Stimulated activated naive CD8-positive, alpha-beta T cell treated with anti-CD3 and anti-CD28 coated beads, Interleukin-15, Interleukin-2, amounts not matched to agents 100 U/mL and 50 U/mL, for 24 hours (primary cell): ENCODE data around the gene PEX13.
A peak's percentile ranks its signal among the peaks of the same experiment; 100 is the strongest.
"Not testable (repeated sequence)": the region's sequence is repeated elsewhere in the genome, so short reads cannot be mapped to it uniquely, and the experiment has no call there.

Experiments used
- ATAC-seq: fragments of 150-1000 bp; cut with Tn5 transposase; one replicate; pipeline ENCODE4 v1.10.0; 2021
- DNase-seq: peaks from one replicate; pipeline ENCODE4 v3.0.0; 2021

PEX13 gene, protein sequence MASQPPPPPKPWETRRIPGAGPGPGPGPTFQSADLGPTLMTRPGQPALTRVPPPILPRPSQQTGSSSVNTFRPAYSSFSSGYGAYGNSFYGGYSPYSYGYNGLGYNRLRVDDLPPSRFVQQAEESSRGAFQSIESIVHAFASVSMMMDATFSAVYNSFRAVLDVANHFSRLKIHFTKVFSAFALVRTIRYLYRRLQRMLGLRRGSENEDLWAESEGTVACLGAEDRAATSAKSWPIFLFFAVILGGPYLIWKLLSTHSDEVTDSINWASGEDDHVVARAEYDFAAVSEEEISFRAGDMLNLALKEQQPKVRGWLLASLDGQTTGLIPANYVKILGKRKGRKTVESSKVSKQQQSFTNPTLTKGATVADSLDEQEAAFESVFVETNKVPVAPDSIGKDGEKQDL

DNA sequence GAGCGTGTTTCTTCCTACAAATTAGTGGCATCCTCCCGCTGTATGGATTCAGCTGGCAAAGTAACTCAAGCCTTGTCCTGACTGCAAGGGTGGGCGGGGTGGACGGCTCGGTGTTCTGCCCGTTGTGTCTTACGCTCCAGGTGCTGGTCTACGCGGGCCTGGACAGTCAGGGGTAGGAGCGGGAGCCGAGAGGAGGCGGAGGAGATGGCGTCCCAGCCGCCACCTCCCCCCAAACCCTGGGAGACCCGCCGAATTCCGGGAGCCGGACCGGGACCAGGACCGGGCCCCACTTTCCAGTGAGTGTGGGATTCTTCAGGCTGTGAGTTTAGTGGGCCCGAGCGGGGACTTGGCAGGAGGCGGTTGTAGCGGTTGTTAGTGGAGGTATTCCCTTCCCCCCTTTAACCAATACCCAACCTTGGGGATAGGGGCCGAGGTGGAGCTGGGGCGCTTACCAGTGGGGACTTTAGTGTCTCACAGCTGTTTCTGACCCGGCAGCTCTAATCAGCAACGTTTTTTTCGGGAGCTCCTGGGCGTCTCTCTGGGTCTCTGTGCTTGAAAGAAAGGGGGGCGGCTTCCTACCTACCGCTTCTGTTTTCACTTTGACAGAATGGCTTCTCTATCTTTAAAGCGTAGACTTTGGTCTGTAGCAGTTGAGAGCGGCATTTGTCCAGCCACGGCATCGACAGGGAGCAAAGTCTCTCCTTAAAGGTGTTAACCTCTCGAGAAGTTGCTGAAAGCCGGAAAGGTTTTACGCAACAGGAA, at the start of gene PEX13, which contains the start of gene PUS10:
PEX13 (plus strand) TSS at position 165 of the 762 bp plus-strand sequence; CDS start at position 205, 40 bp downstream.
PUS10 (minus strand) TSS at position 700 of the 762 bp plus-strand sequence. CDS start 6,365 bp downstream, outside the sequence.
- peak; percentile 76 for DNase-seq
- ATAC-seq: peak; percentile 90

DNA sequence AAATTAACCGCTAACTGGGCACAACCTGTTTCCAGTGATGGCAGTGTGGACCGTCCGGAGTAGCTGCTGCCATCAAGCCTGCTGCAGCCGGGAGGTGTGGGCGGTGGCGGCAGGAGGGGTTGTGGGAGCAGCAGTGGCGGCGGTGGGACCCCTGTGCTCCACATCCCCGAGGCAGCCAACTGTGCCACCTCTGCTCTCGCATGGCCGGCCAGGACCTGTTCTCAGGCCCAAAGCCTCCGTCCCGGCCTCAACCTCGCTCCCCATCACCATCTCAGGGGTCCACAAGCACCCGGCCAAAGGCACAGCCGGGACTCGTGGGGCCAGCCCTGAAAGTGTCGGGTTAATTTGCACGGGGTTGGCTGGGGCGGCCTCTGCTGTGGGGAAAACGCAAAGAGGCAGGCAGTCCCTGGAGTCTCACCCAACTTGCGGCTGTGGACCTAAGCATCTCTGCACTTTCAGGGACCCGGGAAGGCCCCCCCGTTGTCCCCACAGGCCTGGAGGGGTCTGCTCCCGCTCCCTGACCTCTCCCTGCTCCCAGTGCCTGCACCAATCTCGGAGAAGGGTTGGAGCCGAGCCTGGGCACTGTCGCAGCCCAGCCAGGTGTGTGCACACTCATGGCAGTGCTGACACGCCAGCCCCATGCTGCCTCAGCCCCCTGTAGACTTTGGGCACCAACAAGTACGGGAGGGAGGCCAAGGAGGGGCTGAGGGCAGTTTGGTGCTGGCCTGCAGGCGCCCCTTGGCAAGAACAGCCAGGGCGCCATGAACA, 44.4 kb upstream of the PEX13 start:
- ATAC-seq (no peak), DNase-seq (no peak)

DNA sequence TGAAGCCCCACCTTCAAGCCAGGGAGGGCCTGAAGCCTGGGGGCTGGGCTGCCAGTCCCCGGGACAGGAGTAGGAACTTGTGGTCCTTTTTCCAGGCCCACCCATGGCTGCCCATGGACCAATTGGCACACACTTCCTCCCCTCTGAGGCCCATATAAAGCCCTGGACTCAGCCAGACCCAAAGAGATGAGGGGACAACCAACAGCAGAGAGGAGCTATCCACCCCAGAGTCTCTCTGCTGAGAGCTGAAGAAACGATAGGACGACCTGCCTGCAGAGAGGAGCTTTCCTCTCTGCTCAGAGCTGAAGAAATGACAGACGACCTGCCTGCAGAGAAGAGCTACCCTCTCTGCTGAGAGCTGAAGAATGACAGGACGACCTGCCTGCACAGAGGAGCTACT, 43.8 kb upstream of the PEX13 start:
- ATAC-seq: no peak

DNA sequence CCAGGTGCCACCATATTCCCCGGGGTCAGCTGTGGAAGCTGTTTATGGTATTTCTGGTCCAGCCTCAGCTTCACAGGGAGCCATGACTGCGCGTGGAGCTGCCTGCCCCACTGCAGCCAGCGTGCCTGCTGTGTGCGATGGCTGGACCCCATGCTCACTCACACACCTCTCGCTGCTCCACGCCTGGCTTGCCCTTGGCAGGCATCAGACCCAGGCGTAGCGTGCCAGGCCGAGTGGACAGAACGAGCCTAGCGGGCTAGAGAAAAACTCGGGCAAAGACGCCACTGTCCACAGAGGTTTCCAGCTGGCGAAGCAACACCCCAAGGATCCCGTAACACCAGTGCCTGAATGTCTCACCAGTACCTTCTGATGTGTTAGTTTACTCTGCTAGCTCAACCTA, 42.9 kb upstream of the PEX13 start:
- DNase-seq (no peak), ATAC-seq (no peak)

More for the DNA sequence above, 43.8 kb upstream of the PEX13 start:
- no peak for DNase-seq

DNA sequence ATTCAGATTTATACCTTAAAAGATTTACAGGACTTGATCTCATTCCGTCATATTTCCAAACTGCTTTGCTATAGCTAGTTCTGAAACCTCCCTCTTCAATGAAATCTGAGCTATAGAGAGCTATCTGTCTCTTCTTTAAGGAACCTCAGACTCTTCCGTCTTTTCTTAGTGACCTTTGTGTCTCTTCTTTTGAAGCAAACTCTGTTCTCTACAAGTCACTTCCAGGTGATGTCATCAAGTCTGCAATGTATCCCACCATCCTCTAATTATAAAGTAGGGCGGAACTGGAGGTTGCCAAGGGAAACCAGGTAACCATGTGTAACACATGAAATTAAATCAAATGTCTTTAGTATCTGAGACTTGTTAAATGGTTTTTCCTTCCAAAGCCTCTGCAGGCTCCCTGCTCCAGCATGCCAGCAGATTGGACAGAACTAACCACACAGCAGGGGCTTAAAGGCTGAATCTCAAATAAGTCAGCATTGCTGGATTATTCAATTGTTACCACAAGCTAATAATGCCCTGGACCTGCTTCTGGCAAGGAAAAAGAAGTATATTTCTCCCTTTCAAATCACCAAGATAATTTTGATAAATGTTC, 41.2 kb upstream of the PEX13 start:
- DNase-seq (no peak), ATAC-seq (no peak)

DNA sequence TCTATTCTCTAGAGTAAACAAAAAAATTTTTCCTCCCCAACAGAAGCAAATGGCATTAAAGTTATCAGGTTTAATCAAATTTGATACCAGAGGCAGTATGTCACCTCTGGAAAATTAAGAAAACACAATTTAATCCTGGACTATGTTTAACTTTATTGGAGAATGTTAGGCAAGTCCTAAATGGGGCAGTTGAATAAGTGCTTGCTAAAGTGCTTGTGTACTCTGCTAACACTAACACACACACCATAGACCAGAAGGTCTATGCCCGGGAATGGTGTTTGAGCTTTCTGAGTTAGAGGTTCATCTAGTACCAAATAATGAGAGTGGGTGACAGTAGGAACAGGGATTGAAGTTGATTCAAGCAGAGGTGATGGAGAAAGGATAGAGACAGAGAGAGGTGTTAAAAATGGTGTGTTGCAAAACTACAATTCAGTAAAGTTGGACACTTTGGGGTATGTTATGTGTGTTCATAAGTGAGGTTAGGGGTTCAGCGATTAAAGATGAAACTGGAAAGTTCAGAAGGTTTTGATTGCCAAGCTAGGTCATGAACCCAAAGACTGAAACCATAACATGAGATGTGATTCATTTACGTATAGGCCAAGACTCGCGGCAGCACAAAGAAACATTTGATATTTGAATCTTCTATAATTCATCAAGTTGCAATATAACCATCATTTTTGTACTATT, 40.5 kb upstream of the PEX13 start:
- ATAC-seq (peak; percentile 85), DNase-seq (no peak)

DNA sequence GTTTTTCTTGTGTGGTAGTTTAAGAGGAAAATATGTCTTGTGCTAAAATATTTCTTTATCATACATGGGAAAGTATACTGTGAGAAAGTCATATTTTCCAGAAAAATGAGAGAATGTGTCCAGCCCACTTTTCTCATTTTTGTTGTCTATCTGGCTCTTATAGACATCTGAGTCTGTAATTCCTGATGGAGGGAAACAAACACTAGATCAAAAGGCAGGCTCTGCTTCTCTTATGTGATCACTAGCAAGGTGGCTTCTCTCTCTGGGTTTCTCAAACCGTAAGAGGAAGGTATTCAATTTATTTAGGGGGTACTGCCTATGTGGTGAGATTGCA, 40.0 kb upstream of the PEX13 start:
- ATAC-seq (peak; percentile 63), DNase-seq (no peak)

DNA sequence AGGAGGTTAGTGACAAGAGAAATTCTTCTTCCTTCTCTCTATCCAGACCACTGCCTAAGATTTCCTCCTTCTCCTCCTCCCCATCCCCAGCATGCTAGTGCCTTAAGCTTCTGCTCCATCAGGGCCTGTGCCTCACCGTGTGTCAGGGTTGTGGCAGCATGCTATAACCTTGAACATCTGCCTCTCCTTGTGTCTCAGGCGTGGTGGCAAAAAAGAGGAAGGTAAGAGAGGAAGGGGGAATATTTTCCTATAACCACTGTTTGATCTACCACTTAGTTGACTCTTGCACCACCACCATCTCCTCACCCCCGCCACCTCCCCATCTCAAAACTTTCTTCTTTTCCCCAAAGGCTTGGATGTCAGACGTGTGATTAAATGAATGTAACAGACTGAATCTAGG, 38.3 kb upstream of the PEX13 start:
- DNase-seq: no peak
- no peak for ATAC-seq

DNA sequence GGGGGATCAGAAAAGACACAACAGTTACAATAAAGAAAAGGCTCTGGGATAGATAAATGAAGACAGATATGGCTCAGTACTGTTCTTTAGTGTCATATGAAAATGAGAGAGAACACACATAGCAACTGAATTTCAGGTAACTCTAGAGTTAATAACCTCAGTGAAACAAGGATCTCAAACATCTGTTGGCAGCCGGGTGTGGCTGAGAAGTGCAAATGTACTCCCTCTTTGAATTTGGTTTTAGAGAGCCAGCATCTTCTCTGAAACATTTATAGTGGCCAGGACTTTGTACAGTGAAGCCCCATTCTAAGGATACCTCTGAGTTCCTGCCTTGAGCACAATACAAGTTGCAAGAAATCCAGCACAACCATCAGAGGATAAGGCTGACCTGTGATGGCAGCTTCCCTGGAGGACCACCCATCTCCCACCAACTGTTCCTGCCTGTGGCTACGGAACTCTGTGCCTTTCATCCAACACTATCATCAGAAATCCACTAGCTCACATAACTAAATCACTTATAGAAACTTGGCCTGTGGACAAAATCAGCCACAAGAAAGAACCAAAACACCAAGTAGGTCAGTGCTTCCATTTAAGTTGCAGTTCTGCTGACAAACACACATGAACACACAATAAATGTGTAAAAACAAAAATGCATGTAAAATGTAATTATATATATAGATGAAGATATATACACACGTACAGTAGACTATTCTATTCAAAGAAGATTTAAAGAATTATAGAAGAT, 37.3 kb upstream of the PEX13 start:
- ATAC-seq (no peak), DNase-seq (no peak)

DNA sequence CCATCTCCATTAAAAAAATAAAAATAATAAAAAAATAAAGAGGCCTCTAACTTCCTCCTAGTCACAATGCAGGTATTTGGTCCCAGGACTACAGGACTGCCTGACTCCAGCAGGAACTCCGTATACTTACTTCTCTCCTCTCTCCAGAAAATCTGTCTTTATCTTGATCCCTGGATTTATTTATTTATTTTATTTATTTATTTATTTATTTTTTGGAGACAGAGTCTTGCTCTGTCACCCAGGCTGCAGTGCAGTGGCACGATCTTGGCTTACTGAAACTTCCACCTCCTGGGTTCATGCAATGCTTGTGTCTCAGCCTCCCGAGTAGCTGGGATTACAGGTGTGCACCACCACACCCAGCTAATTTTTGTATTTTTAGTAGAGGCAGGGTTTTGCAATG, 35.5 kb upstream of the PEX13 start:
- not testable (repeated sequence) for ATAC-seq

DNA sequence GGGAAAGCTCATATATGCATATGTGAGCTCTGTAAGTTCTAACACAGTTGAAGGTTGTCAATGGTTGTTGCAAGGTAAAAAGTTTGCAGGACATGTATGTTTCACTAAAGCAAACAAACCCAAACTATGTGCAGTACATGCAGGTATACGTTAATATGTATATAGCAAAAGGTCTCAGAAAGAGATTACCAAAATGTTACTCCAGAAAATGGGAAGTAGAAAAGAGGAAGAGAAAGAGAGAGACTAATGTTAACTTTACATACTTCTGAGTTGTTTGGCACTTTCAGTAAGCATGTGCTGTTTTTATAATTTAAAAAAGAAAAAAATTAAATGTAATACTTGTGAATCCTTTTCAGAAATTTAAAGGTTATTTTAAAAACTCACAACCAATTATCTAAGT, 32.8 kb upstream of the PEX13 start:
- DNase-seq (no peak), ATAC-seq (no peak)

More for the DNA sequence above, 35.5 kb upstream of the PEX13 start:
- not testable (repeated sequence) for DNase-seq

DNA sequence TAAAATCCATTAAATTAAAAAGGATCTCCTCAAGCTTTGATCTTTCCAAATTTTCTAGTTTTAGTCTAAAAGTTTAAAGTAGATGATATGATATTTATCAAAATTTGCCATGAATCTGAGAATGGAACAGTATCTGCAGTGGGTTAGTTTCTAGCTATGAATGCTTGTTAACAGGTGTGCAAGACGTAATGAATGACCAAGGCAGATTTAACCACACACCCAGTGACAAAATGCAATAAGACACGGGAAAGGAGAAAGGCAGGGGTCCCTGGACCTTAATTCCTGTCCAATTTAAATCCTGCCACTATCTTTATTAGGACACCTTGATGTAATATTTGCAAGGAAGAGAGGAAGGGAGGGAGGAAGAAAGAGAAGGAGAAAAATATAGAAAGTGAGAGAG, 30.5 kb upstream of the PEX13 start:
- no peak for ATAC-seq
- DNase-seq: no peak

DNA sequence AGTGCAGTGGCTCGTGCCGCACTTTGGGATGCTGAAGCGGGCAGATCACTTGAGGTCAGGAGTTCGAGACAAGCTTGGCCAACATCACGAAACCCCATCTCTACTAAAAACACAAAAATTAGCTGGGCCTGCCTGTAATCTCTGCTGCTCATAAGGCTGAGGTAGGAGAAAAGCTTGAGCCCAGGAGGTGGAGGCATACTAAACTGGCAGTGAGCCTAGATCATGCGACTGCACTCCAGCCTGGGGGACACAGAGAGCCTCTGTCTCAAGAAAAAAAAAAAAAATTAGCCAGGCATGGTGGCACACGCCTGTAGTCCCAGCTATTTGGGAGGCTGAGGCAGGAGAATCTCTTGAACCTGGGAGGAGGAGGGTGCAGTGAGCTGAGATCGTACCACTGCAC, 29.9 kb upstream of the PEX13 start:
- DNase-seq: not testable (repeated sequence)

DNA sequence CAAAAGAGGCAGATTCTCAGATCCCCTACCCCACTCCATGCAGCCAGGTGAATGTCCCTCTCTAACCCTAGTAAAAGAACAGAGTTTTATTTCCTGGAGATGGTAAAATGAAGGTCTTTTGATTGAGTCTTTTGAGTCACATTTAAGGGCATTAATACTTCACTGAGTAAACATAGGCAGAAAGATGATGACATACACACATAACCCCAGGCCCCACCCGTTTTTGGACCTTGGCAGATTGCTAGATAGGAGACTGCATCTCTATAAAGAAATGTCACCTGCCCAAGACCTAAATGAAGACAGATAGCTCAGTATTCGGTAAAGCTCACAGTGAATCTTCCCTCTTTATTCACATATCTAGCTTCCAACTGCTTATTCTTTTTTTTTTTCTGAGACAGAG, 28.3 kb upstream of the PEX13 start:
- ATAC-seq (no peak), DNase-seq (no peak)

More for the DNA sequence above, 29.9 kb upstream of the PEX13 start:
- ATAC-seq: not testable (repeated sequence)

DNA sequence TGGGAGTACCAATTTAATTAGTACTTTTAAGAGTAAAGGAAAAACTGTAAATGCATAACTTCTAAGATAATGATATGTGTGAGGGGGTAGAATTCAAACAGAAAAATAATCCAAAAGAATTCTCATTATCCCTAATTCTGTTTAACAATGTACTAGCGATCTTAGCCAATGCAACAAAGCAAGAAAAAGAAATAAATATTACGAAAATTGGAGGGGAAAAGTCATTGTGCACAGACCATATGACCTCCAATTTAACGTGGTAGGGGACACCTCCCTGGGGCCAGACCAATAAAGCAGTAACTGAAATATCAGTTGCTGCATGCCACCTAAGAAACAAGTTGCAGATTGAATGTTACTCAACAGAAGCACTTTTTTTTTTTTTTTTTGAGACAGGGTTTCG, 25.9 kb upstream of the PEX13 start:
- no peak for DNase-seq
- ATAC-seq: no peak

DNA sequence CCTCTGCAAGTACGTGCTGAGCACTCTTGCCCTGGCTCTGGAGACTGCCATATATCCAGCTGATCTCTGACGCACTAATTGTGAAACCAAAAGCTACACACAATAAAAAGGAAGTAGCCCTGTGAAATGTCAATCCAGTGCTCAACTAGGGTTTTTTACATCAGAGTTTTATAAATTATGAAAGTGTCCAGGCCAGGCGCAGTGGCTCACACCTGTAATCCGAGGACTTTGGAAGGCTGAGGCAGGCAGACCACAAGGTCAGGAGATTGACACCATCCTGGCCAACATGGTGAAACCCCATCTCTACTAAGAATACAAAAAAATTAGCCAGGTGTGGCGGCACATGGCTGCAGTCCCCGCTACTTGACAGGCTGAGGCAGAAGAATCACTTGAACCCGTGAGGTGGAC, 24.5 kb upstream of the PEX13 start:
- DNase-seq (peak; percentile 22), ATAC-seq (peak; percentile 84)

DNA sequence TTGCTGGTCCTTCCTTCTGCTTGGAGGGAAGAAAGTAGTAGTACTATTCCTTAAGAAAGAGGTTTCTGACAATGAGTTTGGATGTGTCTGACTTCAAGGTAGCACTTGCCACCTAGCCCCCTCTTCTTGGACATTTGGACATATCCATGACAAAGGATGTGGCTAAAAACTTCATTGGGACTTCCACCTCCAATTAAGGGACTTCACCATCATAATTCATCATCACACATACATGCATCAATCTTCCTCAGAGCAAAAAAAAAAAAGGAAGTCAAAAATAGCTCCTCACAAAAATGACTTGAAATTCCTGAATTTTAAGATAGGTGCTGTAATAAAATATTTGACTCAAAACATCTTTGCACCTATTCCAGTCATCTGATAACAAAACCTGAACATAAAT, 23.4 kb upstream of the PEX13 start:
- ATAC-seq: no peak
- no peak for DNase-seq

DNA sequence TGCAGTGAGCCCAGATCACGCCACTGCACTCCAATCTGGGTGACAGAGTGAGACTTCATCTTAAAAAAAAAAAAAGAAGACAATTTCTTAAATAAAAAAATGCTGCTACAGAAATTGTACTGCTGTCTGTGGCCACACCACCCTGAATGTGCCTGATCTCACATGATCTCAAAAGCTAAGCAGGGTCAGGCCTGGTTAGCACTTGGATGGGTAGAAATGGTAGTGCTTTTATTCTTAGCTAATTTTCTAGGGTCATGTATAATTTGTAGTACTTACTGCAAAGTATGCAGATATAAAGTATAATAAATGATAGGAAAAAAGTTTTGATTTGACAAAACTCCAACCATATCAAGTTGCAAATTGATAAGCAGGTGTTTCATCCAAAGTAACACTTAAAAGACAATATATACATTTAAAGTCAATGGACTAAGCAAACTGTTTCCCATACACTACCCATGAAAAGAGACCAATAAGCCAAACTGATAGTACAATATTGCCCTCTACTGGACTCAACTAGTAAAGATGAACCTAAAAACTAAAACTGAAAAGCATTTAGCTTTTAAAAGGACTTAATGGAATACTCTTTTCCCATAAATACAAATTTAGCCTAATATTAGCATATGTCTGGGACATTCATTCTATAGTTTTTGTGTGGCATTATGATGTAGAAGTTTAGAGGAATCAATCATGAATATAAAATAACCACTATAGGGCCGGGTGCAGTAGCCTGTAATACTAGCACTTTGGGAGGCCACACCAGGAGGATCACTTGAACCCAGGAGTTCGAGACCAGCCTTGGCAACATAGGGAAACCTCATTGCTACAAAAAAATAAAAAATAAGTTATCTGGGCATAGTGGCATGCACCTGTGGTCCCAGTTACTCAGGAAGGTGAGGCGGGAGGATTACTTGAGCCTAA, 18.6 kb upstream of the PEX13 start:
- no peak for DNase-seq

DNA sequence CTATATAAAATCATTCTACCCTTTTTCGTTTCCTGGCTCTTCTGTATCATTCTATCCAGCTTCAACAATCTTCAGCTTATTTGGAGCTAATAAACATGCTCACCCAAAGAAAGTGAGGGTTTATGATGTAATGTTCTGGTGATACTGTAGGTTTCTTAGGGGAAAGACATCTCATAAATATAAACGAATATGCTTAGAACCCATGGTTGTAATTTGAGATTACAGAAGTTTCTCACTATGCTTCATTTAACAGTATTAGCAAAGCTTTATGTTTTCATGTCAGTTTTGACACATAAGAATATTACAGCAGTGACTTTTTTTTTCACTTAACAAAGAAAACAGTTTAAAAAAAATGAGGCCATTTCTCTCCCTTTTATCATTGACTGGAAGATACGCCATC, 11.8 kb upstream of the PEX13 start:
- ATAC-seq (no peak), DNase-seq (no peak)

More for the DNA sequence above, 18.6 kb upstream of the PEX13 start:
- ATAC-seq: peak; percentile 46
